ENCODE results near the gene OR10A3. TPM values are rescaled to one million over a fixed set of nuclear protein-coding genes. Genes with fewer than 3 reads are reported as not detected.
A peak's percentile ranks its signal among the peaks of the same experiment; 100 is the strongest.
"Not testable (repeated sequence)": the region's sequence is repeated elsewhere in the genome, so short reads cannot be mapped to it uniquely, and the experiment has no call there.

Gene OR10A3, protein sequence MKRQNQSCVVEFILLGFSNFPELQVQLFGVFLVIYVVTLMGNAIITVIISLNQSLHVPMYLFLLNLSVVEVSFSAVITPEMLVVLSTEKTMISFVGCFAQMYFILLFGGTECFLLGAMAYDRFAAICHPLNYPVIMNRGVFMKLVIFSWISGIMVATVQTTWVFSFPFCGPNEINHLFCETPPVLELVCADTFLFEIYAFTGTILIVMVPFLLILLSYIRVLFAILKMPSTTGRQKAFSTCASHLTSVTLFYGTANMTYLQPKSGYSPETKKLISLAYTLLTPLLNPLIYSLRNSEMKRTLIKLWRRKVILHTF
- total RNA-seq, result not detected

DNA sequence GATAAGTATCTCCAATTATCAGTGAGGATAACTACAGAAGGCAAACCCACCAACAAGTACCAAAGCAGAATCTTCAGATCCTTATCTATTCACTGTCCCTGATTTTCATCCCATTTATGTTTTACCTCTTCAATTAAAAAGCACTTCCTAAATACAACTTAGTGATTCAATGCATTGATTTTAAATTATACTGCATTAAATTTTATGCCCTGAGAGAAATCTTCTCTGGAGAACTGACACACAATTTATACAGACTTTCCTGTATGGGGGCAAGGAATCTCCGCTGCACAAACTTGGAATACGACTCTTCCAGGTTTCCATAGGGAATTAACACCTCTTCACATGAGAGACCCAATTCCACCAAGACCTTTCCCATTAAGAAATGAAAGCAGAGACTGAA lies at the start of gene OR10A3:
Gene OR10A3, minus strand, starts transcription at position 101 of the 400 bp plus-strand sequence. CDS start 2,188 bp downstream, outside the sequence.
- Mint-ChIP-seq H3K9me3 (peaks cover 6 to 15% of the 10 kb centered on the region in 2 donors), H3K4me1 (ENCODE audit: low read depth) (no peaks in the 10 kb centered on the region), H3K27ac (no peak within 1 kb of the TSS), H3K4me3 (no peak within 1 kb of the TSS), H3K27me3 (ENCODE audit: low read depth) (peaks cover 15% of the 10 kb centered on the region), H3K36me3 (ENCODE audit: insufficient read depth in 2 of 2) (peaks cover 2 to 3% of the 10 kb centered on the region in 2 donors)
- ATAC-seq (replicated peaks in 1 of 2) (no peak), DNase-seq (no peak)

GRCh38 chr11:7987560-7987883 lies 46.0 kb upstream of the OR10A3 start:
- not testable (repeated sequence) for H3K9me3 Mint-ChIP-seq; DNase-seq; H3K27me3 Mint-ChIP-seq (ENCODE audit: low read depth)
- Mint-ChIP-seq H3K36me3 (ENCODE audit: insufficient read depth in 2 of 2) (peaks cover 7 to 13% of the 10 kb centered on the region in 2 donors), H3K4me3 (peak overlapping the region; percentile 90 to 98), H3K4me1 (ENCODE audit: low read depth) (peaks cover 42% of the 10 kb centered on the region), H3K27ac (peak overlapping the region; percentile 92)
- peak in 1 of 2 donors; percentile 23 for ATAC-seq (replicated peaks in 1 of 2)

GRCh38 chr11:7986768-7987559 lies 45.5 kb upstream of the OR10A3 start, which contains the start of gene EIF3F:
TSS of gene EIF3F (plus strand) at chr11:7987337. CDS start at chr11:7987353, 16 bp downstream.
- Mint-ChIP-seq H3K36me3 (ENCODE audit: insufficient read depth in 2 of 2) (peaks cover 7 to 13% of the 10 kb centered on the region in 2 donors), H3K27ac (peak within 1 kb of the TSS; percentile 92), H3K4me3 (peak within 1 kb of the TSS; percentile 90 to 98), H3K27me3 (ENCODE audit: low read depth) (no peaks in the 10 kb centered on the region), H3K9me3 (no peaks in the 10 kb centered on the region), H3K4me1 (ENCODE audit: low read depth) (peaks cover 42% of the 10 kb centered on the region)
- DNase-seq (peak; percentile 85 to 89), ATAC-seq (replicated peaks in 1 of 2) (peak; percentile 98 to 99)

DNA sequence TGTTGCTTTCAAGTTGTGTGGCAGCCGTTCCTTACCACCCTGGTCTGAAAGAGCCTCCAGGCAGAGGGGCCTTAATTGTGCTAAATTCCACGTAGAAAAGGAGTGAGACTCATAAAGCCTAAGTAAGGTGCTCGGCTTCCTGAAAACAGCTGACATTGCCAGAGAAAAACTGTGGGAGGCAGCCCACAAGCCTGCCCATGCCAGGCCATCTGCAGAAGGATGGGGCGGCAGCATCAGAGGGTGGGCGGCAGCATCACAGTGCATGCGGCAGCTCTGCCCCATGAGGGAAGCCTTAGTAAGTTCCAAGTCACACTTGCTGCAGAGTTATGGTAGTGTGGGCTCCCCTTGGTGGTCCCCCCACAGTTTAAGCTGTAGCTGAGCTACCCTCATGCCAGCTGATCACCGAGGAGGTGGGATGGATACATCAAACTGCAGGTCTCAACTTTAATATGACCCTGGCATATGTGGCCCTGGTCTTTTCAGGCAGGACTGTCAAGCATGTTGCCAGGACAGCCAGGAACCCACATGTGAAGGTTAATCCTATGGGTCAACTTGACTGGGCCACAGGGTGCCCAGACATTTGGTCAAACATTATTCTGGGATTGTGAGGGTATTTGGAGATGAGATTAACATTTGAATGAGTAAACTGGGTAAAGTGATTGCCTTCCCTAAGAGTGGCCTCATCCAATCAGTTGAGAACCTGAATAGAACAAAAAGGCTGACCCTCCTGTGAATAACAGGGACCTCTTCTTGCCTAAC lies 42.5 kb upstream of the OR10A3 start:
- no peak overlapping the region for H3K27ac Mint-ChIP-seq
- peaks cover 1 to 3% of the 10 kb centered on the region in 2 donors for H3K36me3 Mint-ChIP-seq (ENCODE audit: insufficient read depth in 2 of 2)
- H3K4me1 Mint-ChIP-seq (ENCODE audit: low read depth), result peaks cover 30% of the 10 kb centered on the region
- H3K9me3 Mint-ChIP-seq, result no peaks in the 10 kb centered on the region
- ATAC-seq (replicated peaks in 1 of 2) (no peak), DNase-seq (no peak)
- H3K27me3 Mint-ChIP-seq (ENCODE audit: low read depth), result no peaks in the 10 kb centered on the region
- no peak overlapping the region for H3K4me3 Mint-ChIP-seq

DNA sequence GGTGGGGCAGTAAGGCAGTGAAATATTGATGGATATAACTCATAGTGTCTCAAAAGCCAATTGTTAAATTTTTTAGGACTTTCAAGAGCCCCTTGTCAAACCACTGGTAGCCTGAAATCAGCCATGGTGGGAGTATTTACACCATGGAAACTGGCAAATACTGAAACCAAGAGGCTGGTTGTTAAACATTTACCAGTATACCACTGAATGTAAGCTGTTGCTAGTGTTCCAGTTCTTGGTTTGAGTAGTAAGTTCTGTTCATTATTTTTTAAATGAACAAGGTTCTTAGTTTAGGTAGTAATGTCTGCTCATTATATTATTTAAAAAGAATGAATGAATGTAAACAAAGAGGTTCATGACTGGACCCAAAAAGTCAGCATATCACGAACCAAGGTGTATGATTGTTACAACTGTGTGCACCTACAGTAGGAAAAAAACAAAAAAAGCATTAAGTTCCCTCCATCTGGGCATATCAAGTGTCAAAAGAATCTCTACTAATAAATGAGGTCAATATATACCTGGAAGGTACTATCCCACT lies 41.1 kb upstream of the OR10A3 start:
- peaks cover 17% of the 10 kb centered on the region for H3K4me1 Mint-ChIP-seq (ENCODE audit: low read depth)
- H3K27me3 Mint-ChIP-seq (ENCODE audit: low read depth), result no peaks in the 10 kb centered on the region
- no peak overlapping the region for H3K4me3 Mint-ChIP-seq
- DNase-seq (no peak), ATAC-seq (replicated peaks in 1 of 2) (no peak)
- H3K9me3 Mint-ChIP-seq, result no peaks in the 10 kb centered on the region
- H3K27ac Mint-ChIP-seq, result no peak overlapping the region
- peaks cover 0 to under 1% of the 10 kb centered on the region in 2 donors for H3K36me3 Mint-ChIP-seq (ENCODE audit: insufficient read depth in 2 of 2)

DNA sequence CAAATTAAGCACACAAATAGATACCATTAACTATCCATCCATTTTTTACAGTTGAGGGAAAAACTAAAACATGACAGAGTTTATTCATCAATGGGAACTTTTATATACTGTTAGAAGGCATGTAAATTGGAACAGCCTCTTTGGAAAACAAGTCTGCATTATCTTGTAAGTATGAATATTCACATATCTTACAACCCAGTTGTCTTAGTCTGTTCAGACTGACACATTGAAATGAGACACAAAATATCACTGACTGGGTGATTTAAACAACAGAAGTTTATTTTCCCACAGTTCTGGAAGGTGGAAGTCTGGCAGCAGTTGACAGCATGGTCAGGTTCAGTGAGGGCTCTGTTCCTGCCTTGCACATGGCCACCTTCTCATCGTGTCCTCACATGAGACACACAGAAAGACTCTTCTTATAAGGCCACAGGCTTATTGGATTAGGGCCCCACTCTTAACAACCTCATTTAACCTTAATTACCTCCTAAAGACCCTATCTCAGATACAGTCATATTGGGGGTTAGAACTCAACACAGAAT lies 40.2 kb upstream of the OR10A3 start:
- H3K27me3 Mint-ChIP-seq (ENCODE audit: low read depth), result no peaks in the 10 kb centered on the region
- H3K36me3 Mint-ChIP-seq (ENCODE audit: insufficient read depth in 2 of 2), result no peaks in the 10 kb centered on the region
- no peak for DNase-seq
- ATAC-seq (replicated peaks in 1 of 2), result no peak
- H3K4me3 Mint-ChIP-seq, result no peak overlapping the region
- no peaks in the 10 kb centered on the region for H3K9me3 Mint-ChIP-seq
- H3K4me1 Mint-ChIP-seq (ENCODE audit: low read depth), result peaks cover 10% of the 10 kb centered on the region
- H3K27ac Mint-ChIP-seq, result no peak overlapping the region

- Mint-ChIP-seq H3K27ac (no peak overlapping the region), H3K9me3 (no peaks in the 10 kb centered on the region), H3K4me1 (ENCODE audit: low read depth) (no peaks in the 10 kb centered on the region), H3K27me3 (ENCODE audit: low read depth) (no peaks in the 10 kb centered on the region), H3K4me3 (no peak overlapping the region), H3K36me3 (ENCODE audit: insufficient read depth in 2 of 2) (no peaks in the 10 kb centered on the region)
- DNase-seq (no peak), ATAC-seq (replicated peaks in 1 of 2) (no peak)
These were observed 35.9 kb upstream of the OR10A3 start for GRCh38 chr11:7977232-7977917.

GRCh38 chr11:7974668-7975067 lies 33.2 kb upstream of the OR10A3 start:
- Mint-ChIP-seq H3K36me3 (ENCODE audit: insufficient read depth in 2 of 2) (no peaks in the 10 kb centered on the region), H3K27ac (no peak overlapping the region), H3K4me1 (ENCODE audit: low read depth) (no peaks in the 10 kb centered on the region), H3K4me3 (no peak overlapping the region), H3K9me3 (no peaks in the 10 kb centered on the region), H3K27me3 (ENCODE audit: low read depth) (no peaks in the 10 kb centered on the region)
- no peak for ATAC-seq (replicated peaks in 1 of 2)
- DNase-seq, result no peak

DNA sequence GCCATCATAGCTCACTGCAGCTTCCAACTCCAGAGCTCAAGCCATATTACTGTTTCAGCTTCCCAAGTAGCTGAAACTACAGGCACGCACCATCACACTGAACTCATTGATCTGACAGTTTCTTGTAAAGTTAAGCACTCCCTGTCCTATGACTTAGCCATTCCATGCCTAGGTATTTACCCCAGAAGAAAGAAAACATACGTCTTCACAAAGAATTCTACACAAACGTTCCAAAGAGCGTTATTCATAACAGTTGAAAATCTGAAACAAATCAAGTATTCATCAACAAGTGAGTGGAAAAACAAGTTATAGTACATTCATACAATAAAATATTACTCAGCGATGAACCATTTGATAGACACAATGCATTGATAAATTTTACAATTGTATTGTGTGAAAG lies 31.5 kb upstream of the OR10A3 start:
- no peak for ATAC-seq (replicated peaks in 1 of 2)
- DNase-seq, result no peak
- H3K27me3 Mint-ChIP-seq (ENCODE audit: low read depth), result peaks cover 12% of the 10 kb centered on the region
- no peaks in the 10 kb centered on the region for H3K9me3 Mint-ChIP-seq
- H3K4me3 Mint-ChIP-seq, result no peak overlapping the region
- no peaks in the 10 kb centered on the region for H3K36me3 Mint-ChIP-seq (ENCODE audit: insufficient read depth in 2 of 2)
- H3K4me1 Mint-ChIP-seq (ENCODE audit: low read depth), result no peaks in the 10 kb centered on the region
- no peak overlapping the region for H3K27ac Mint-ChIP-seq

DNA sequence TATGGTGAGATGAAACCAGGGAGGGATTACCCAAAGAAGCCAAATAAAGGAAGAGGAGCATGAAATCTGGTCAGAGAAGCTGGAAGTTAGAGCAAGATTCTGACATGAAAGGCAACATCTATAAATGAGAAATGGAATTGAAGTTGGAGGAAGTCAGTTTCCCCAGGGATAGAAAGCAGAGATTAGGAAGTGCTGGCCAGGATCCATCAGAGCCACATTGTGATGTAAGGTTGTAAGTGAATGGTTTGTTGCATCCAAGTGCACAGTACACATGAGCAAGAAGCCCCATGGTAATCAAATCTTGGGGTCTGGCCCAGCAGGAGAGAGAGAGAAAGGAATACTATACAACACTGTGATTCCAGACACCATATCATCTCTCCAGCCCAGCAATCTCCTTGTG lies 30.3 kb upstream of the OR10A3 start:
- Mint-ChIP-seq H3K27me3 (ENCODE audit: low read depth) (peaks cover 21% of the 10 kb centered on the region), H3K27ac (no peak overlapping the region), H3K9me3 (no peaks in the 10 kb centered on the region)

GRCh38 chr11:7969756-7970646 lies 28.5 kb upstream of the OR10A3 start:
- no peaks in the 10 kb centered on the region for H3K4me1 Mint-ChIP-seq (ENCODE audit: low read depth)
- H3K36me3 Mint-ChIP-seq (ENCODE audit: insufficient read depth in 2 of 2), result no peaks in the 10 kb centered on the region
- no peak overlapping the region for H3K4me3 Mint-ChIP-seq
- no peak overlapping the region for H3K27ac Mint-ChIP-seq
- ATAC-seq (replicated peaks in 1 of 2), result no peak
- H3K9me3 Mint-ChIP-seq, result no peaks in the 10 kb centered on the region
- peaks cover 23% of the 10 kb centered on the region for H3K27me3 Mint-ChIP-seq (ENCODE audit: low read depth)
- no peak for DNase-seq

More for the DNA sequence above, 30.3 kb upstream of the OR10A3 start:
- ATAC-seq (replicated peaks in 1 of 2) (no peak), DNase-seq (no peak)
- H3K4me3 Mint-ChIP-seq, result no peak overlapping the region
- H3K36me3 Mint-ChIP-seq (ENCODE audit: insufficient read depth in 2 of 2), result no peaks in the 10 kb centered on the region
- no peaks in the 10 kb centered on the region for H3K4me1 Mint-ChIP-seq (ENCODE audit: low read depth)

All from activated T-cell treated with anti-CD3 and anti-CD28 coated beads, Interleukin-2, amount 50 U/mL, for 72 hours (primary cell).